LNCAP (cell line): ENCODE results near the gene CD320.

Source experiments
- TF ChIP-seq, protein P1 (sequence below): fragments of 450-650 bp; IDR thresholded peaks from 2 replicates; pipeline ENCODE4 v1.5.1; 2017; ENCODE audit warnings: mild to moderate bottlenecking

Gene CD320

DNA sequence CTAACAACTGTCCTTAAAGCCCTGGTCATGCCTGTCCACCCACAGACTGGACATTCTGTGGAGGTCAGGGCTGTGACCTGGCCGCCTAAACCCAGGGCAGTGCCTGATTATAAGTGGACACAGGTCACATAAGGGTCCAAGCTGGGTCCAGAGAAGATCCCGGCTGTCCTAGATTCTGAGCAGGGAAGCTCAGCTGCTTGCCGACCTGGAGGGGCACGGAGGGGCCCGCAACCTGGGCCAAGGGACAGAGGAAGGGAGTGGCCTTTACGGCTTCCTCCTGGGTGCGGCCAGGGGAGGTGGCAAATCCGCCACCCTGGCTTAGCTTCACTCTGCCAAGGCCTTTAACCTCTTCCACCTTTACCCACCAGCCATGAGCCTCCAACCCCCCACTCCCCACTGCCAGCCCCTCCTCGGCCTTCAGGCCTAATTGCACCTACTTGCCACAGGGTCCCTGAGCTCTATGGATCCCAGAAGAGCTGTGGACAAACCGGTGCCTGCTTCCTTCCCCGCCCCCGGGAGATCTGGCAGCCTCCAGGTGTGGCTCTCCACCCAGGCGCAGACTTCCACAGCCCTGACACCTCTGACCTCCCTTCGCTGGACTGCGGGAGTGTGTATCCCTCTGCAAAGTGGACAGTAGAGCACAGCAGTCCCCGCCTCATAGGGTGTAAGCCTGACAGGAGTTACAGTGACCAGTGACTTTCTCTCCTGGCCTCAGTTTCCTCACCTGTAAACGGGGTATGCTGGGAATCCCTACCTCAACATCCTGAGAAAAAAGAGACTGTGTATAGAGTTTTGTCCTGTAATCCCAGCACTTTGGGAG lies 1.7 kb downstream of the CD320 start:
- TF ChIP-seq, protein P1, sequence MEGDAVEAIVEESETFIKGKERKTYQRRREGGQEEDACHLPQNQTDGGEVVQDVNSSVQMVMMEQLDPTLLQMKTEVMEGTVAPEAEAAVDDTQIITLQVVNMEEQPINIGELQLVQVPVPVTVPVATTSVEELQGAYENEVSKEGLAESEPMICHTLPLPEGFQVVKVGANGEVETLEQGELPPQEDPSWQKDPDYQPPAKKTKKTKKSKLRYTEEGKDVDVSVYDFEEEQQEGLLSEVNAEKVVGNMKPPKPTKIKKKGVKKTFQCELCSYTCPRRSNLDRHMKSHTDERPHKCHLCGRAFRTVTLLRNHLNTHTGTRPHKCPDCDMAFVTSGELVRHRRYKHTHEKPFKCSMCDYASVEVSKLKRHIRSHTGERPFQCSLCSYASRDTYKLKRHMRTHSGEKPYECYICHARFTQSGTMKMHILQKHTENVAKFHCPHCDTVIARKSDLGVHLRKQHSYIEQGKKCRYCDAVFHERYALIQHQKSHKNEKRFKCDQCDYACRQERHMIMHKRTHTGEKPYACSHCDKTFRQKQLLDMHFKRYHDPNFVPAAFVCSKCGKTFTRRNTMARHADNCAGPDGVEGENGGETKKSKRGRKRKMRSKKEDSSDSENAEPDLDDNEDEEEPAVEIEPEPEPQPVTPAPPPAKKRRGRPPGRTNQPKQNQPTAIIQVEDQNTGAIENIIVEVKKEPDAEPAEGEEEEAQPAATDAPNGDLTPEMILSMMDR: no peak

- TF ChIP-seq, protein P1: no peak
These were observed 2.4 kb downstream of the CD320 start for GRCh38 chr19:8305798-8306197.

DNA sequence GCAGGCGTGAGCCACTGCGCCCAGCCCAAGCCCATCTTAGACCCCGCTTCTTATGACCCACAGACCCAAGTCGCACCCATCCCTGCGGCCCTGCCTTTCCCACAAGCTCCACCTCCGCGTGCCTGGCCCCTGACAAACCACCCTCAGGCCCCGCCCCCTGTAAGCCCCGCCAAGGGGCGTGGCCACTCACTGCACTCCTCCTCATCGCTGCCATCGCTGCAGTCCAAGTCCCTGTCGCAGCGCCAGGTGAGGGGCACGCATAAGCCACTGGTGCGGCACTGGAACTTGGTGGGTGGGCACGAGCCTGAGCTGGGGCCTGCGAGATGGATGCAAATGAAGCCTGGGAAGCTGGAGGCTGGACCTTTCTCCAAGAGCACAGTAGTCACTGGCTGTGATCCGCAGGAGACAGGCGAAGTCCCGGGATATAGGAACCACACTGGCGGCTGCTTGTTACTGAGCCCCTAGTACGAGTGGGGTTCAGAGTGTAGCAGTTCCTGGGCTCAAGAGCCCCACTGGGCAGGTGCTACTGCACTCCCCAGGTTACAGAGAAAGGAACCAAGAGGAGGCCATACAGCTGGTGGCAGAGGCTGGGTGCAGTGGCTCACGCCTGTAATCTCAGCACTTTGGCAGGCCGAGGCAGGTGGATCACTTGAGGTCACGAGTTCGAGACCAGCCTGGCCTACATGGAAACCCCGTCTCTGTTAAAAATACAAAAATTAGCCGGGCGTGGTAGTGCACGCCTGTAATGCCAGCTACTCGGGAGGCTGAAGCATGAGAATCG lies 3.1 kb downstream of the CD320 start:
- TF ChIP-seq, protein P1: no peak

DNA sequence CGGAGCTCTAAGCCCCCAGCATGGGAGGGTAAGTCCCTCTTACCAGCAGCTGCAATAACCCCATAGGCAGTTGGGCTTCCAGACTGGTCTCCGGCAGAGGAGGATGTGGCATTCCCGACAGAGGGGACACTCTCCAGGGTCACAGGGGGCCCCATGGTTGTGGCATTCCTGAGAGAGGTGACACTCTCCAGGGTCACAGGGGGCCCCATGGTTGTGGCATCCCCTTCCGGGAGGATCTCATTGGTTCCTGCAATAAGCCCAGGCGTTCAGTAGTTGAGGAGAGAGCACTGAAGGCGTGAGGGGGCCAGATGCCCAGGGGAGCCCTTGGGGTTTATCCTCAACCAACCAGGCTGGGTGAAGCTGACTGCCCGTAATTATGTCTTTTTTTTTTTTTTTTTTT lies 5.4 kb downstream of the CD320 start:
- TF ChIP-seq, protein P1: no peak

DNA sequence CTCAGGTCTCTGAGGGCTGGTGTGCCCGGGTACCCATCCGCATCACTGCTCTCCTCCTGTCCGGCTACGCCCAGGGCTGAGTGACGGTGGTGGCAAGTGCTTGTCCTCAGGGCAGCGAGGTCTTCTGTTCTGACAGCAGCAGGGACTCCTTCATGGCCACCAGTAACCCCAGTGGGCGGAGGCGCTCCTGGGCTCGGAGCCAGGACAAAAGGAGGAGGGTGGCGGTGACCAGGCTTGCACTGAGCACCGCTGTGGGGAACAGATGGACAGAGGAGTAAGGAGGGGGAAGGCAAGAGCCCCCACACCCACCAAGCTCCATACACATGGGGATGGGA lies 5.8 kb downstream of the CD320 start:
- TF ChIP-seq, protein P1: no peak

DNA sequence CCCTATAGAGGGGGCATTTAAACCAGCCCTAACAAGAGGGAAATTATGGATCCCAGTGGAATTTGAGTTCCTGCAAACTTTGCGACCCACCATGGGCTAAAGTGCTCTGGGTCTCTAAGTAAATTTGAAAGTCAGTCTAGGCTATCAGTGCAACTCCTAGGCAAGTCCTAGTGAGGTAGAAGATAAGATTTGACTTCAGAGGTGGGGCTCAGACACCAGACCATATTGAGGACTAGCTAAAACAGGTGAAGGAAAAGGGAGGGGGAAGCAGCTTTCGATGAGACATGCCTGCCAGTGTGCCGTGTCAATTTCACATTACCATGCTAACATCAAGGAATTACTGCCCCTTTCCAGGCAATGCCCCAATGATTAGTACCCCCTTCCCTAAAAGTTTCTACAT lies 38.4 kb downstream of the CD320 start:
- TF ChIP-seq, protein P1: no peak

DNA sequence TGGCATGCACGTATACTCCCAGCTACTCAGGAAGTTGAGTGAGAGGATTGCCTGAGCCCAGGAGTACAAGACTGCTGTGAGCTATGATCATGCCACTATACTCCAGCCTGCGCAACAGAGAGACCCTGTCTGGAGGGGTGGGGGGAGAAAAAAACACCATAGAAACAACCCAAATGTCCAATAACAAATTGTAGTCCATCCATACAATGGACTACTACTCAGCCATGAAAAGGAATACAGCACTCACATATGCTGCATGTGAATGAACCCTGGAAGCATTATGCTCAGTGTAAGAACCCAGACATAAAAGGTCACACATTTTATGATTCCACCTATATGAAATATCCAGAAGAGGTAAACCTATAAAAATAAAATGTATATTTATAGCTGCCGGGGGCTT lies 42.3 kb downstream of the CD320 start:
- TF ChIP-seq, protein P1: no peak
